SK-N-MC (cell line): ENCODE data around the gene PLEKHG4B.

Source experiments
- DNase-seq: peaks from one replicate; pipeline ENCODE4 v3.0.0-alpha.2; 2011; ENCODE audit warnings: low read depth, low spot score
- H3K27ac ChIP-seq: fragments of 200-600 bp; sonication (generic); 2 replicates; pipeline ENCODE4 v1.5.1; 2016; ENCODE audit warnings: mixed run types
- H3K36me3 ChIP-seq: fragments of 200-600 bp; sonication (generic); 2 replicates; pipeline ENCODE4 v1.6.1; 2017; ENCODE audit warnings: antibody characterized with exemption, low read length, mixed read lengths; ENCODE audit not compliant: insufficient read depth
- H3K4me3 ChIP-seq: fragments of 200-600 bp; sonication (generic); 2 replicates; pipeline ENCODE4 v1.5.1; 2016
- H3K9ac ChIP-seq: fragments of 200-600 bp; sonication (generic); 2 replicates; pipeline ENCODE4 v1.8.0; 2017; ENCODE audit warnings: mixed run types, mixed read lengths; ENCODE audit not compliant: insufficient read length
- H3K9me3 ChIP-seq: fragments of 200-600 bp; sonication (generic); 2 replicates; pipeline ENCODE4 v1.6.1; 2017; ENCODE audit warnings: low read depth, mild to moderate bottlenecking, antibody characterized with exemption, low read length, moderate library complexity, mixed read lengths
- EZH2 ChIP-seq: fragments of 200-600 bp; sonication (generic); IDR thresholded peaks from one replicate; pipeline ENCODE4 v1.6.1; 2017; ENCODE audit warnings: antibody characterized with exemption
- FOXP2 ChIP-seq: optimal IDR thresholded peaks from 2 replicates; pipeline ENCODE3; 2011; ENCODE audit warnings: mild to moderate bottlenecking, moderate library complexity; ENCODE audit not compliant: insufficient read depth; ENCODE audit errors: extremely low read length, control extremely low read depth
- POLR2AphosphoS5 ChIP-seq: IDR thresholded peaks from 2 replicates; pipeline ENCODE4 v1.6.1; 2012; ENCODE audit warnings: mild to moderate bottlenecking, low read depth, low read length, borderline replicate concordance

The PLEKHG4B gene

DNA sequence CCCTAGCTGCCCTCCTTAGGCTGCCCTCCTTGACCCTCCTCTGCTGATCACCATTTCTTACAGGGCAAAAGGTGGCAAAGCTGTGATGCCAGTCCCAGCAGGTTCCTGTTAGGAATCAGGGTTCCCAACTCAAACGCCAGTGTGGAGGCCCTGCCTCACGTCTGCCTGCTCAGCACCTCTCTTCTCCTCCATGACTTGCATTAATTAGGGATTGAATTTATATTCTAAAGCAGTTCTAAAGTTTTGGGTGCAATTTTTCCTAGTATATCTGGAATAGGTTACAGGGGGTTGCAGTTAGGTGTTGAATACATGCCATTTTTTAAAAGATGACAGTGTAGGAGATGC, 13.2 kb upstream of the PLEKHG4B start:
- no peaks in the 10 kb centered on the region for H3K9me3 ChIP-seq

DNA sequence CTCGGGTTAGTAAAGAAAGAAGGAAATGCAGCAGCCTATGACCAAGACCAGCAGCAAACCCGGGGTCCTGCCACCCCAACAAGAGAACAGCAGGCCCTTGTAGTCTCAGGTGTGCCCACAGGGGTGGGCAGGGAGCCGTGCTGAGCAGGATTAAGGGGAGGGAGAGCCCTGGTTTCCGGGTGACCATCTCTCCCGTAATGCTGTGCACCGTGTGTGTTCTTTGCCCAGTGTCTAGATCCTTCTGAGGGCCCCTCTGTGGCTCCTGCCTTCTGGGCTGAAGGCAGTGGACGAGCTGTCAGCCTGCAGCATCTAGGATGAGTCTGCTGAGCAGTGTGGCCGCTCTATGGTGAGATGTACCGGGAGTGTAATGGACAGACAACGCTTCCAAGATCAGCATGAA, 12.7 kb upstream of the PLEKHG4B start:
- Histone ChIP-seq H3K9me3 (no peaks in the 10 kb centered on the region), H3K36me3 (no peaks in the 10 kb centered on the region), H3K27ac (no peak overlapping the region), H3K4me3 (no peak overlapping the region), H3K9ac (no peak overlapping the region)
- TF ChIP-seq EZH2 (no peak), POLR2AphosphoS5 (no peak), FOXP2 (no peak)
- no peak for DNase-seq

More for the DNA sequence above, 13.2 kb upstream of the PLEKHG4B start:
- no peak for TF ChIP-seq POLR2AphosphoS5
- no peak for TF ChIP-seq FOXP2
- TF ChIP-seq EZH2, result no peak
- H3K9ac ChIP-seq, result no peak overlapping the region
- DNase-seq, result no peak
- no peak overlapping the region for H3K27ac ChIP-seq
- H3K36me3 ChIP-seq, result no peaks in the 10 kb centered on the region
- no peak overlapping the region for H3K4me3 ChIP-seq

DNA sequence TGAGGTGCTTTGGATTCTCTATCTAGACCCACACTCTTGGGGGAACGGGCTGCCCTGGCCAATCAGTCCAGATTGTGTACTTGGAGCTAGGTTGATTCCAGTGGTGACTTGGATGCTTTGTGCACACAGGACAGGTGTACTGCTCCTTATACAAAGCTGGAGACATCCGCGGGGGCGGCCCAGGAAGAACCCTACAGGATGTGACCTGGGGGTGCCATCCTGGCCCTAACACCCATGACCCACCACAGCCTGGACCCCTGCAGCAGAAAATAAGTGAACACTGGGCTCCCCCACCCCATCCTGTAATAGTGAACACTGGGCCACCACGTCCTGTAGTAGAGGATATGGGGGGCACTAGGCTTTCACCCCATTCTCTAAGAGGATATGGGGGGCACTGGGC, 12.1 kb upstream of the PLEKHG4B start:
- no peak for DNase-seq
- H3K9me3 ChIP-seq, result no peaks in the 10 kb centered on the region
- TF ChIP-seq FOXP2, result no peak
- TF ChIP-seq EZH2, result no peak
- TF ChIP-seq POLR2AphosphoS5, result no peak
- no peak overlapping the region for H3K9ac ChIP-seq
- no peak overlapping the region for H3K4me3 ChIP-seq
- no peak overlapping the region for H3K27ac ChIP-seq
- no peaks in the 10 kb centered on the region for H3K36me3 ChIP-seq

DNA sequence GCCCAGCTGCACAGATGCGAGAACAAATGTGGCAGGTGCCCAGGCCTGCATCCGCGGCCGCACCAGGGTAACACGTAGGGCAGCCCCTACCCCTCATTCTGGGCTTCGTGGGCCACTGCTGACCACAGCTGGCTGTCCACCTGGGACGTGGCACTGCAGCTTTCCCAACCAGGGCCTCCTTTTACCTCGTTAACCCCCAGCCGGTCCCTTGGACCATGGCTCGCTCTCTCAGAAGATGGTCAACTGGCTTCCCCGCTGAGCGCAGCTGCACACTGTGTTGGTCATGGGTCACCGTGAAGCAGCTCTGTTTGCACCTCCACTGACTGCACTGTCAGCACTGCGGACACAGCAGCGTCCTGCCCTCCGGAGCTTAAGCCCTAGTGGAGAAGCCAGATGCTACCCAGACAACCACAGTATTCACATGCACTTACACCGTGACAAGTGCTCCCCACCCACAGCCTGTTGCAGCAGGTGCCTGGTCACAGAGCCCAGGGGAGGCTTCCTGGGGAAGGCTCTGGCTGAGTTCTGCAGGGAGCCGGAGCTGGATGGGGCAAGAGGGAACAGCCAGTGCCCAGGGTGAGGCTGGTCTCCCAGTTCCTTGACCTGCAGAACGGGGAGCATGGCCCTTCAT, 10.5 kb upstream of the PLEKHG4B start:
- Histone ChIP-seq H3K9ac (no peak overlapping the region), H3K4me3 (no peak overlapping the region)
- no peak for TF ChIP-seq FOXP2
- no peak for TF ChIP-seq POLR2AphosphoS5
- no peak for TF ChIP-seq EZH2

DNA sequence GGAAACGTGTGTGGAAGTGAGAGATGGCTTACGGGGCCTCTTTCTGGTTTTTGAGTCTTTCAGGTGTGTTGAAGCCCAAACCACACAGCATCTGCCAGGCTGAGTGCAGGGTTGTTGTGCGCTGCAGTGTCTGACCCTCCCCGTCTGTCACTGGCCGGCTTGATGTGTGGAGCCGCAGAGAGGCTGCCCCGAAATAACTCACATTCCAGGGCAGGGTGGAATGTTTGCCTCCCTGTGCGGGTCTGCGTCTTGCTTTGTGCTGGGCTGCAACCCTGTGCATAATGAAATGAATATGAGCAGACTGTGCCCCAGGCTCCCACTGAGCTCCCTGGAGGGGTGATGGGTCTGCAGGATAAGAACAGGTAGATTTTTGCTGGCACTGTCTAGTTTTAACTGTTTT, 9.9 kb upstream of the PLEKHG4B start:
- Histone ChIP-seq H3K9ac (no peak overlapping the region), H3K9me3 (no peaks in the 10 kb centered on the region), H3K27ac (no peak overlapping the region), H3K4me3 (no peak overlapping the region), H3K36me3 (no peaks in the 10 kb centered on the region)
- DNase-seq, result no peak
- TF ChIP-seq POLR2AphosphoS5 (no peak), EZH2 (no peak), FOXP2 (no peak)

More for the DNA sequence above, 10.5 kb upstream of the PLEKHG4B start:
- no peaks in the 10 kb centered on the region for H3K36me3 ChIP-seq
- no peak overlapping the region for H3K27ac ChIP-seq
- no peak for DNase-seq
- no peaks in the 10 kb centered on the region for H3K9me3 ChIP-seq

GRCh38 chr5:82570-82969, 9.4 kb upstream of the PLEKHG4B start:
- no peak for DNase-seq
- Histone ChIP-seq H3K9me3 (no peaks in the 10 kb centered on the region), H3K27ac (no peak overlapping the region), H3K9ac (no peak overlapping the region), H3K36me3 (no peaks in the 10 kb centered on the region), H3K4me3 (no peak overlapping the region)
- no peak for TF ChIP-seq EZH2
- no peak for TF ChIP-seq POLR2AphosphoS5
- TF ChIP-seq FOXP2, result no peak

- Histone ChIP-seq H3K9me3 (no peaks in the 10 kb centered on the region), H3K36me3 (no peaks in the 10 kb centered on the region), H3K4me3 (no peak overlapping the region), H3K27ac (no peak overlapping the region), H3K9ac (no peak overlapping the region)
- no peak for DNase-seq
- no peak for TF ChIP-seq FOXP2
- no peak for TF ChIP-seq POLR2AphosphoS5
- no peak for TF ChIP-seq EZH2
These were observed 8.9 kb upstream of the PLEKHG4B start for GRCh38 chr5:83029-83428.

- DNase-seq, result no peak
- H3K36me3 ChIP-seq, result no peaks in the 10 kb centered on the region
- H3K4me3 ChIP-seq, result no peak overlapping the region
- no peak overlapping the region for H3K9ac ChIP-seq
- no peaks in the 10 kb centered on the region for H3K9me3 ChIP-seq
- H3K27ac ChIP-seq, result no peak overlapping the region
- no peak for TF ChIP-seq POLR2AphosphoS5
- TF ChIP-seq EZH2, result no peak
- no peak for TF ChIP-seq FOXP2
These were observed 6.5 kb upstream of the PLEKHG4B start for GRCh38 chr5:85334-85995.
